ENCODE measurements around the gene KRT5.

Gene KRT5

GRCh38 chr12:52557476-52557875 is 37.3 kb upstream of the KRT5 start:
- TF ChIP-seq CTCF (conservative IDR thresholded peaks at IDR 0.05), result no peak

GRCh38 chr12:52555577-52555976 is 35.4 kb upstream of the KRT5 start:
- no peak for TF ChIP-seq CTCF (conservative IDR thresholded peaks at IDR 0.05)
- no peak overlapping the region for H3K27ac ChIP-seq

More at GRCh38 chr12:52557476-52557875, 37.3 kb upstream of the KRT5 start:
- no peak overlapping the region for H3K27ac ChIP-seq

GRCh38 chr12:52552681-52553195 is 32.5 kb upstream of the KRT5 start, which contains the start of gene KRT71:
TSS of gene KRT71 (minus strand) at chr12:52553145. CDS start at chr12:52553077, 68 bp downstream.
- no peak for TF ChIP-seq CTCF (conservative IDR thresholded peaks at IDR 0.05)
- no peak within 1 kb of the TSS for H3K27ac ChIP-seq

GRCh38 chr12:52552055-52552454 is 31.9 kb upstream of the KRT5 start:
- no peak for TF ChIP-seq CTCF (conservative IDR thresholded peaks at IDR 0.05)
- H3K27ac ChIP-seq, result no peak overlapping the region

GRCh38 chr12:52551216-52551865 is 31.1 kb upstream of the KRT5 start:
- TF ChIP-seq CTCF (conservative IDR thresholded peaks at IDR 0.05), result no peak

GRCh38 chr12:52546126-52546525 is 25.9 kb upstream of the KRT5 start:
- no peak overlapping the region for H3K27ac ChIP-seq
- TF ChIP-seq CTCF (conservative IDR thresholded peaks at IDR 0.05), result no peak

More at GRCh38 chr12:52551216-52551865, 31.1 kb upstream of the KRT5 start:
- no peak overlapping the region for H3K27ac ChIP-seq

GRCh38 chr12:52543985-52544883 is 24.0 kb upstream of the KRT5 start:
- no peak overlapping the region for H3K27ac ChIP-seq
- no peak for TF ChIP-seq CTCF (conservative IDR thresholded peaks at IDR 0.05)

Measured in VCaP (cell line).